Fibroblast of skin of left biceps (primary cell): Measurements from ENCODE around the gene ZNF583.

Source experiments
- DNase-seq, 2 experiments: peaks; one replicate each; pipeline ENCODE4 v3.0.0-alpha.2; 2013; ENCODE audit warnings: low read depth in 2 of 2

Gene ZNF583

GRCh38 chr19:56474308-56474707 is 70.2 kb downstream of the ZNF583 start:
- no peak for DNase-seq

DNA sequence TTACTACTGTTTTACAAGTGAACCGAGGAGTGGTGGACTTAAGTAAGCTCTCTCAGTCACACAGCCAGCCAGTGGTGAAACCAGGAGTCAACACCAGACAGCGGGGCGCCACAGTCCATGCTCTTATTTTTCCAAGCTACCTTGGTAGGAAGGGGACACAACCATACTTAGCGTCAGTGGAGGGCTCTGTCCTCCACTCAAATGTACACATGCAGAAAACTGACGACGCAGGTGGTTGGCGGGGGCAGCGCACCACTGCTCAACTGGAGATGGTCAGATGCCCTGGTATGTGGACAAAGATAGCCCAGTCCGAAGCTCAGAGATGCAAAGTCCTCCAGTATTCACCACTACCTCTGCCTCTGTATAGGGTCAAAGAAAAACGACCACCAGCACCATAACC is 72.0 kb downstream of the ZNF583 start:
- no peak for DNase-seq
